SU-DHL-6 (cell line): ENCODE results near the gene SRPRB.

ENCODE experiments used
- H2AFZ ChIP-seq: fragments of 200-600 bp; sonication (generic); 2 replicates; pipeline ENCODE4 v1.6.1; 2014; ENCODE audit warnings: low read depth, mild to moderate bottlenecking, moderate library complexity, mixed read lengths, antibody characterized with exemption, low read length; ENCODE audit not compliant: severe bottlenecking
- H3F3A ChIP-seq: fragments of 200-600 bp; shearing (Covaris generic); 2 replicates; pipeline ENCODE4 v1.6.0; 2016; ENCODE audit warnings: antibody characterized with exemption, mild to moderate bottlenecking; ENCODE audit not compliant: insufficient read depth
- H3K27ac ChIP-seq: fragments of 200-600 bp; sonication (generic); 2 replicates; pipeline ENCODE4 v1.5.1; 2016; ENCODE audit warnings: low read depth, mild to moderate bottlenecking, low read length, moderate library complexity, mixed read lengths
- H3K27me3 ChIP-seq: fragments of 200-600 bp; sonication (generic), shearing (Covaris generic); 2 replicates; pipeline ENCODE4 v1.6.0; 2014; ENCODE audit warnings: mild to moderate bottlenecking, low read length
- H3K36me3 ChIP-seq: fragments of 200-600 bp; sonication (generic); 2 replicates; pipeline ENCODE4 v1.6.1; 2014; ENCODE audit warnings: mild to moderate bottlenecking, low read length, mixed read lengths
- H3K4me2 ChIP-seq: fragments of 300-600, 200-600 bp; shearing (Covaris generic), sonication (generic); 2 replicates; pipeline ENCODE4 v1.6.0; 2014; ENCODE audit warnings: low read length, low read depth, mild to moderate bottlenecking; ENCODE audit not compliant: poor library complexity, severe bottlenecking
- H3K4me3 ChIP-seq: fragments of 200-600 bp; sonication (generic); 2 replicates; pipeline ENCODE4 v1.5.1; 2014; ENCODE audit warnings: antibody characterized with exemption, low read length, mild to moderate bottlenecking, mixed read lengths; ENCODE audit not compliant: insufficient read depth, poor library complexity, severe bottlenecking
- H3K79me2 ChIP-seq: fragments of 200-600 bp; sonication (generic); 2 replicates; pipeline ENCODE4 v1.6.1; 2014; ENCODE audit warnings: mild to moderate bottlenecking, low read length, moderate library complexity; ENCODE audit not compliant: insufficient read depth
- H3K9ac ChIP-seq: fragments of 200-600 bp; sonication (generic); 2 replicates; pipeline ENCODE4 v1.7.0; 2014; ENCODE audit warnings: mild to moderate bottlenecking, low read length
- H3K9me2 ChIP-seq: fragments of 200-600 bp; sonication (generic); replicated peaks from 2 replicates; pipeline ENCODE4 v1.6.1; 2014; ENCODE audit warnings: low read length; ENCODE audit not compliant: insufficient read depth
- H3K9me3 ChIP-seq: fragments of 200-600 bp; sonication (generic); 2 replicates; pipeline ENCODE4 v1.6.1; 2014; ENCODE audit warnings: low read length, mixed read lengths; ENCODE audit not compliant: insufficient read depth
- H4K20me1 ChIP-seq: fragments of 200-600 bp; sonication (generic); 2 replicates; pipeline ENCODE4 v1.6.1; 2014; ENCODE audit warnings: low read depth, mild to moderate bottlenecking, antibody characterized with exemption, low read length, moderate library complexity, mixed read lengths
- CTCF ChIP-seq: fragments of 200-600 bp; sonication (generic); IDR thresholded peaks from one replicate; pipeline ENCODE4 v1.5.1; 2017; ENCODE audit warnings: antibody characterized with exemption, mild to moderate bottlenecking, low read length, moderate library complexity; ENCODE audit not compliant: insufficient read depth, poor library complexity, severe bottlenecking
- EZH2phosphoT487 ChIP-seq: fragments of 200-600 bp; sonication (generic), shearing (Covaris generic); conservative IDR thresholded peaks from 2 replicates; pipeline ENCODE4 v1.6.1; 2018; ENCODE audit warnings: mild to moderate bottlenecking, antibody characterized with exemption, low read length, moderate library complexity, mixed read lengths

The SRPRB gene

GRCh38 chr3:133821767-133822638 is 16.4 kb downstream of the SRPRB start:
- H3K79me2 ChIP-seq, result no peaks in the 10 kb centered on the region
- no peak overlapping the region for H3K4me2 ChIP-seq
- H3K9ac ChIP-seq, result no peak overlapping the region
- H3K27me3 ChIP-seq, result no peaks in the 10 kb centered on the region
- H3K9me2 ChIP-seq, result no peaks in the 10 kb centered on the region
- TF ChIP-seq EZH2phosphoT487 (no peak), CTCF (peak; percentile 10)
- H3K36me3 ChIP-seq, result peaks cover 25% of the 10 kb centered on the region
- H3F3A ChIP-seq, result 0 out of 2 replicates have a peak, but pooled peaks cover under 1% of the 10 kb centered on the region
- no peaks in the 10 kb centered on the region for H4K20me1 ChIP-seq
- no peaks in the 10 kb centered on the region for H3K9me3 ChIP-seq
- no peak overlapping the region for H3K4me3 ChIP-seq
- H3K27ac ChIP-seq, result no peak overlapping the region
- H2AFZ ChIP-seq, result no peak overlapping the region

GRCh38 chr3:133824961-133825485 is 19.4 kb downstream of the SRPRB start:
- Histone ChIP-seq H3K4me2 (no peak overlapping the region), H3K9me2 (no peaks in the 10 kb centered on the region), H3K27me3 (no peaks in the 10 kb centered on the region), H4K20me1 (no peaks in the 10 kb centered on the region), H3K9me3 (no peaks in the 10 kb centered on the region), H3K27ac (no peak overlapping the region), H3K9ac (no peak overlapping the region), H3F3A (no peaks in the 10 kb centered on the region), H3K36me3 (peaks cover 9% of the 10 kb centered on the region), H3K79me2 (no peaks in the 10 kb centered on the region), H3K4me3 (no peak overlapping the region), H2AFZ (no peak overlapping the region)
- TF ChIP-seq CTCF, result no peak
- no peak for TF ChIP-seq EZH2phosphoT487

GRCh38 chr3:133825969-133826727 is 20.5 kb downstream of the SRPRB start:
- no peaks in the 10 kb centered on the region for H3K36me3 ChIP-seq

More at GRCh38 chr3:133825969-133826727, 20.5 kb downstream of the SRPRB start:
- no peaks in the 10 kb centered on the region for H3K27me3 ChIP-seq
- no peak overlapping the region for H3K9ac ChIP-seq
- no peak overlapping the region for H3K4me2 ChIP-seq
- no peak overlapping the region for H3K4me3 ChIP-seq
- no peaks in the 10 kb centered on the region for H3F3A ChIP-seq
- H3K9me3 ChIP-seq, result no peaks in the 10 kb centered on the region
- no peak overlapping the region for H3K27ac ChIP-seq
- no peaks in the 10 kb centered on the region for H3K79me2 ChIP-seq
- no peak overlapping the region for H2AFZ ChIP-seq
- no peaks in the 10 kb centered on the region for H3K9me2 ChIP-seq
- H4K20me1 ChIP-seq, result no peaks in the 10 kb centered on the region
- no peak for TF ChIP-seq CTCF
- no peak for TF ChIP-seq EZH2phosphoT487
